Measurements from ENCODE around the gene PPP1R1B. TPM values are rescaled to one million over a fixed set of nuclear protein-coding genes. Genes with fewer than 3 reads are reported as not detected.

The PPP1R1B gene
- total and polyA plus RNA-seq, 9 of the 15 experiments (the other 6 are each of a cell fraction or from before 2014, with no cell fraction given) = 0.07 to 0.18 (median 0.10) TPM; not detected in 4

- TF ChIP-seq NRF1 (conservative IDR thresholded peaks at IDR 0.05 in 1 of 2, IDR thresholded peaks at IDR 0.05 in 1 of 2) (peak in 1 of 2 experiments; percentile 36; a peak in 2 of 4 replicates), ZC3H11A (IDR thresholded peaks at IDR 0.05; ENCODE audit: low read depth, low read length) (no peak), SMARCA5 (IDR thresholded peaks at IDR 0.05) (0 out of 2 replicates have a peak, but pooled peaks have one; percentile 53), POLR2B (IDR thresholded peaks at IDR 0.05; ENCODE audit: low read depth, partially characterized antibody) (peak; percentile 33), DACH1 (IDR thresholded peaks at IDR 0.05; ENCODE audit: partially characterized antibody) (no peak), GTF3C2 (IDR thresholded peaks at IDR 0.05; ENCODE audit: borderline replicate concordance, extremely low read depth, insufficient read length) (no peak), SMC3 (conservative IDR thresholded peaks at IDR 0.05; ENCODE audit: insufficient read depth, low read depth, low read length) (peak; percentile 81), CTBP1 (IDR thresholded peaks at IDR 0.05; ENCODE audit: borderline replicate concordance) (0 out of 2 replicates have a peak, but pooled peaks have one; percentile 39), KAT2B (IDR thresholded peaks at IDR 0.05; ENCODE audit: low read depth, low read length) (no peak), PHB2 (IDR thresholded peaks at IDR 0.05; ENCODE audit: low read depth) (no peak), ETS1 (conservative IDR thresholded peaks at IDR 0.05; ENCODE audit: control insufficient read depth, low read depth, low read length) (no peak), TBP (optimal IDR thresholded peaks at IDR 0.05; ENCODE audit: low read depth, low read length) (no peak), POLR2G (IDR thresholded peaks at IDR 0.05; ENCODE audit: low read depth, low read length) (peak; percentile 59), ZNF639 (CRISPR knock-in tag; conservative IDR thresholded peaks at IDR 0.05 in 1 of 2, IDR thresholded peaks at IDR 0.05 in 1 of 2) (no peak), POLR2AphosphoS2 (IDR thresholded peaks at IDR 0.05; ENCODE audit: low read length) (peak; percentile 68; the same call in 1 of the 2 replicates), ZBTB12 (CRISPR knock-in tag; IDR thresholded peaks at IDR 0.05) (no peak), ZNF778 (CRISPR knock-in tag; IDR thresholded peaks at IDR 0.05) (no peak)
Measured at GRCh38 chr17:39671651-39672521, 45.1 kb downstream of the PPP1R1B start (continued).
